ENCODE data around the gene ALAD. TPM values are rescaled to one million over a fixed set of nuclear protein-coding genes. Genes with fewer than 3 reads are reported as not detected.

ALAD gene
- total and polyA plus RNA-seq, 2 donors (not counting 1 experiment from before 2014, with no cell fraction given), result 13.1 to 42.1 TPM

DNA sequence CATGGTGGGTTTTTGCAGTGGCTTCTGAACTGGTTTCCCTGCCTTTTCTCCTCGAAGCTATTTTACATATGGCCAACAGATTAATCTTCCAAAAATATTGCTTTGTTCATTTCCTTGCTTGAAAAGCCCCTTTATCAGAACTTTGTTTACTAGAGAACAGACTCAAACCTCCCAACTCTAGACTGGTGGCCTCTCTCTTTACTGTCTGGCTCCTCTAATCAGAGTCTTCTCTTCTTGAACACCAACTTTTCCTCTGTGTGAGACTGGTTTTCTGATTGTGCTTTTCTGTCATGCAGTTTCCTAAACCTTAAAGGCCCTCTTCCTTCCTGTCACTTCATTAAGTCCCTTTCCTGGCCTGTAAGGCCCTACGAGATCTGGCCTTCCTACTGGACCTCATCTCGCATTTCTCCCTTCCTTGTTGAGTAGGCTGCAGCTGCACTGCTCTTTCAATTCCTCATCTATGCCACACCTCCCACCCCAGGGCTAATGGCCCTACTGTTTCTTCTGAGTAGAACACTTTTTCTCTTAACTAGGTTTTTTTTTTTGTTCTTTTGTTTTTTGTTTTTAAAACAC is 15.2 kb upstream of the ALAD start:
- no peak overlapping the region for H2AFZ ChIP-seq (ENCODE audit: low read length)
- TF ChIP-seq, protein P1, sequence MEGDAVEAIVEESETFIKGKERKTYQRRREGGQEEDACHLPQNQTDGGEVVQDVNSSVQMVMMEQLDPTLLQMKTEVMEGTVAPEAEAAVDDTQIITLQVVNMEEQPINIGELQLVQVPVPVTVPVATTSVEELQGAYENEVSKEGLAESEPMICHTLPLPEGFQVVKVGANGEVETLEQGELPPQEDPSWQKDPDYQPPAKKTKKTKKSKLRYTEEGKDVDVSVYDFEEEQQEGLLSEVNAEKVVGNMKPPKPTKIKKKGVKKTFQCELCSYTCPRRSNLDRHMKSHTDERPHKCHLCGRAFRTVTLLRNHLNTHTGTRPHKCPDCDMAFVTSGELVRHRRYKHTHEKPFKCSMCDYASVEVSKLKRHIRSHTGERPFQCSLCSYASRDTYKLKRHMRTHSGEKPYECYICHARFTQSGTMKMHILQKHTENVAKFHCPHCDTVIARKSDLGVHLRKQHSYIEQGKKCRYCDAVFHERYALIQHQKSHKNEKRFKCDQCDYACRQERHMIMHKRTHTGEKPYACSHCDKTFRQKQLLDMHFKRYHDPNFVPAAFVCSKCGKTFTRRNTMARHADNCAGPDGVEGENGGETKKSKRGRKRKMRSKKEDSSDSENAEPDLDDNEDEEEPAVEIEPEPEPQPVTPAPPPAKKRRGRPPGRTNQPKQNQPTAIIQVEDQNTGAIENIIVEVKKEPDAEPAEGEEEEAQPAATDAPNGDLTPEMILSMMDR (conservative IDR thresholded peaks at IDR 0.05 in 1 of 2, IDR thresholded peaks at IDR 0.05 in 1 of 2; ENCODE audit: low read depth in 1 of 2, low read length in 2 of 2), result no peak
- TF ChIP-seq EZH2 (IDR thresholded peaks at IDR 0.05; ENCODE audit: low read length, missing control alignments), result no peak
- no peak overlapping the region for H3K9ac ChIP-seq (ENCODE audit: insufficient read depth, low read length)

DNA sequence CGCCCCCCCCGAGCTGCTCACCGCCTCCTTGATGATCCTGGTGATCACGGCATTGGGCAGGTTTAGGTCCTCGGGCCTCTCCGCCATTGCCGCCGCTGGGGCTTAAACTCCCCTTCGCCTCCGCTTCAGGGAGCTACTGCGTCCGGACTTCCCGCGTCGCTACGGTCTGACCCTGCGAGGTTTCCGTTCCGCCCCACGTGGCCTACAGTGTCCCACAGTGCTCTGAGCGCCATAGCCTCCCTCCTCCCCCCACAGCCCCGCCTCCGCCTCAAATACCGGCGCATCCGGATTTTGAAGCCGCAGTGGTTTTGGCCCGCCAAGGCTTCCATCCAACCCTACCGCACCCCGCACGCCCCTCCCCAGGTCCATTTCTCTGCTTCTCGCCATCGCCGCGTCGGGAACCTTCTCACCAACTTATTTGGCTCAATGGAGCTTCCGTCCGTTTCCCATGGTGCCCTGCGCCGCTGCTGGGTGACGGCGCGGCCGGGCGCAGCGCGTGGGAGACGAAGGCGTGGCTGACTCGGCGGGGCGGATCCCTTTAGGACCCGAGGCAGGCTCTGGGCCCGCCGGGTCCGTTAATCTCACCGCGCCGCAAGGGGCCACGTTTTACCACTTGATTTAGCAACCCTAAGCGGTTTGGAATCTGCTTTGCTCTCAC is 9.3 kb upstream of the ALAD start, which contains the start of the genes C9orf43 and POLE3:
TSS of gene C9orf43 (plus strand) at position 541 of the 658 bp plus-strand sequence. CDS start 2,747 bp downstream, outside the sequence.
TSS of gene POLE3 (minus strand) at position 469 of the 658 bp plus-strand sequence. CDS start at position 87, 382 bp downstream.
- Histone ChIP-seq H3K9me3 (ENCODE audit: control insufficient read depth, insufficient read depth, low read depth, low read length) (no peaks in the 10 kb centered on the region), H3K27me3 (ENCODE audit: control insufficient read depth, insufficient read depth, low read length) (no peaks in the 10 kb centered on the region), H3K9ac (ENCODE audit: insufficient read depth, low read length) (peak within 1 kb of the TSS; percentile 98), H3K4me3 (replicated peaks in 1 of 4; ENCODE audit: control extremely low read depth in 1 of 4, insufficient read depth in 1 of 4, low read depth in 3 of 4, low read length in 4 of 4) (peak within 1 kb of the TSS; percentile 87 to 98 (median 96)), H3K79me2 (ENCODE audit: control insufficient read depth, insufficient read depth, low read length) (peaks cover 19% of the 10 kb centered on the region), H3K4me1 (ENCODE audit: control insufficient read depth, extremely low read depth, insufficient read depth, low read length) (peaks cover 4% of the 10 kb centered on the region), H3K4me2 (ENCODE audit: extremely low read depth, insufficient read depth, low read length) (peak within 1 kb of the TSS; percentile 100), H4K20me1 (ENCODE audit: control insufficient read depth, extremely low read depth, insufficient read depth, low read length) (no peaks in the 10 kb centered on the region), H2AFZ (ENCODE audit: low read length) (peak within 1 kb of the TSS; percentile 92), H3K27ac (ENCODE audit: insufficient read depth, low read length) (peak within 1 kb of the TSS; percentile 99), H3K36me3 (ENCODE audit: control insufficient read depth, insufficient read depth, low read length) (peaks cover 2% of the 10 kb centered on the region)
- TF ChIP-seq EZH2 (IDR thresholded peaks at IDR 0.05; ENCODE audit: low read length, missing control alignments), result no peak
- TF ChIP-seq, protein P1 (conservative IDR thresholded peaks at IDR 0.05 in 1 of 2, IDR thresholded peaks at IDR 0.05 in 1 of 2; ENCODE audit: low read depth in 1 of 2, low read length in 2 of 2), result no peak
- DNase-seq (ENCODE audit: low read depth in 2 of 2), result peak; percentile 95 to 96

More for the DNA sequence above, 15.2 kb upstream of the ALAD start:
- H3K4me2 ChIP-seq (ENCODE audit: extremely low read depth, insufficient read depth, low read length), result no peak overlapping the region
- H3K9me3 ChIP-seq (ENCODE audit: control insufficient read depth, insufficient read depth, low read depth, low read length), result no peaks in the 10 kb centered on the region
- no peak overlapping the region for H3K27ac ChIP-seq (ENCODE audit: insufficient read depth, low read length)
- no peaks in the 10 kb centered on the region for H3K79me2 ChIP-seq (ENCODE audit: control insufficient read depth, insufficient read depth, low read length)
- H4K20me1 ChIP-seq (ENCODE audit: control insufficient read depth, extremely low read depth, insufficient read depth, low read length), result no peaks in the 10 kb centered on the region
- DNase-seq (ENCODE audit: low read depth in 2 of 2), result no peak
- no peaks in the 10 kb centered on the region for H3K36me3 ChIP-seq (ENCODE audit: control insufficient read depth, insufficient read depth, low read length)
- H3K4me1 ChIP-seq (ENCODE audit: control insufficient read depth, extremely low read depth, insufficient read depth, low read length), result no peaks in the 10 kb centered on the region
- H3K27me3 ChIP-seq (ENCODE audit: control insufficient read depth, insufficient read depth, low read length), result no peaks in the 10 kb centered on the region
- H3K4me3 ChIP-seq (replicated peaks in 1 of 4; ENCODE audit: control extremely low read depth in 1 of 4, insufficient read depth in 1 of 4, low read depth in 3 of 4, low read length in 4 of 4), result no peak overlapping the region

DNA sequence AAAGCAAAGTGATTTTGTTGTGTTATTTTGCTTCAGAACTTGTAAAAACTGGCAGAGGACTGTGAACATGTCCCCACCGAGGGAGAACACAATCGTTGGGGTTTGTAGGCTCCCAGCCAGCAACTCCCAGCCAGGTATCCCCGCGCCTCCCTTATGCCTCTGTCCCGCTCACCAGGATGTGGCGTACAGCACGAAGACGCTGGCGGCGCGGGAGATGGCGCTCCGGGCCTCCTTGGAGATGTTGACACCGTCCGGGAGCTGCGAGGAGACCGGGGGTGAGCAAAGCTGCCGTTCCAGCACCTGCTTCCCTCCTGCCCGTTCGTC is 8.8 kb upstream of the ALAD start:
- peaks cover 19% of the 10 kb centered on the region for H3K79me2 ChIP-seq (ENCODE audit: control insufficient read depth, insufficient read depth, low read length)
- peak overlapping the region; percentile 99 for H3K27ac ChIP-seq (ENCODE audit: insufficient read depth, low read length)
- H3K4me2 ChIP-seq (ENCODE audit: extremely low read depth, insufficient read depth, low read length), result peak overlapping the region; percentile 100
- peak overlapping the region; percentile 92 for H2AFZ ChIP-seq (ENCODE audit: low read length)
- peak overlapping the region; percentile 87 to 98 (median 96) for H3K4me3 ChIP-seq (replicated peaks in 1 of 4; ENCODE audit: control extremely low read depth in 1 of 4, insufficient read depth in 1 of 4, low read depth in 3 of 4, low read length in 4 of 4)
- H3K36me3 ChIP-seq (ENCODE audit: control insufficient read depth, insufficient read depth, low read length), result peaks cover 2% of the 10 kb centered on the region
- H3K27me3 ChIP-seq (ENCODE audit: control insufficient read depth, insufficient read depth, low read length), result no peaks in the 10 kb centered on the region
- no peaks in the 10 kb centered on the region for H4K20me1 ChIP-seq (ENCODE audit: control insufficient read depth, extremely low read depth, insufficient read depth, low read length)
- no peaks in the 10 kb centered on the region for H3K9me3 ChIP-seq (ENCODE audit: control insufficient read depth, insufficient read depth, low read depth, low read length)
- DNase-seq (ENCODE audit: low read depth in 2 of 2), result no peak
- peak overlapping the region; percentile 98 for H3K9ac ChIP-seq (ENCODE audit: insufficient read depth, low read length)
- peaks cover 4% of the 10 kb centered on the region for H3K4me1 ChIP-seq (ENCODE audit: control insufficient read depth, extremely low read depth, insufficient read depth, low read length)
- no peak for TF ChIP-seq EZH2 (IDR thresholded peaks at IDR 0.05; ENCODE audit: low read length, missing control alignments)
- TF ChIP-seq, protein P1 (conservative IDR thresholded peaks at IDR 0.05 in 1 of 2, IDR thresholded peaks at IDR 0.05 in 1 of 2; ENCODE audit: low read depth in 1 of 2, low read length in 2 of 2), result no peak

Measured in fibroblast of lung (primary cell).